HG03066 (cell line): ENCODE data around the gene RABIF.
"Not testable (repeated sequence)": the region's sequence is repeated elsewhere in the genome, so short reads cannot be mapped to it uniquely, and the experiment has no call there.

Experiments
- ATAC-seq: cut with Tn5 transposase; IDR thresholded peaks from one replicate; pipeline ENCODE4 v1.9.1; 2021; ENCODE audit warnings: low read depth; ENCODE audit not compliant: unreplicated experiment

The RABIF gene

DNA sequence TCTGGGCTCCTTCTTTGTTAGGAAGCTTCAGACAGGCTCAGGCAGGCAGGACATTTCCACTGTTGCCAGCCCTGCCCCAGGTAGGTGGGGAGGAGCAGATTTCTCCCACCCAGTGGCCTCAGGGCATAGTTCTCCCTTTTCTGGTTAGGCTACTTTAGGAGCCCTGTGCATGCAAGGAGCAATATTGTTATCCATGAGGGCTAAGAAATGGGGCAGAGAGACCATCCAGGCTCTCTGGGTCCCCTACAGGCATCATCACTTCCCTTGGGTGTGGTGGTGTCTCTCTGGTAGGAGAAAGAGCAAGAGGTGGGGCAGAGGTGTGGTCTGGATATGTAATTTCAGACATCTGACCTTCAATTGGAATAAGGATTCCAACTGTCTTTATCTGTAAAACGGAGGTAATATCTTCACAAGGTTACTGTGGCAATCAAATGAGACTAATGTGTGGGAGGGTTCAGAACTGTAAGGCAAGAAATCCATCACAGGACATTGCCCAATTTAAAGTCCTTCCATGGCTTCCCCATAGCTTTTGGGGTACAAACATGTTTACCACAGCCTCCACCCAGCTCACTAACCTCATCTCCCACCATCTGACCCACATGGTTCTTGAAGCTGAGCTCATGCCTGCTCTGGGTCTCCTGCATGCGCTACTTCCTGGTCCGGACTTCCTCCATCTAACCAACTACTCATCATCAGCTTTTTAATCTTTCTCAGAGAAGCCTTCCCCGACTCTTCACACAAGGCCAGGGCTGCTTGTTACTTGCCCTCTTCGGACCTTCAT, 52.1 kb downstream of the RABIF start:
- no peak for ATAC-seq

DNA sequence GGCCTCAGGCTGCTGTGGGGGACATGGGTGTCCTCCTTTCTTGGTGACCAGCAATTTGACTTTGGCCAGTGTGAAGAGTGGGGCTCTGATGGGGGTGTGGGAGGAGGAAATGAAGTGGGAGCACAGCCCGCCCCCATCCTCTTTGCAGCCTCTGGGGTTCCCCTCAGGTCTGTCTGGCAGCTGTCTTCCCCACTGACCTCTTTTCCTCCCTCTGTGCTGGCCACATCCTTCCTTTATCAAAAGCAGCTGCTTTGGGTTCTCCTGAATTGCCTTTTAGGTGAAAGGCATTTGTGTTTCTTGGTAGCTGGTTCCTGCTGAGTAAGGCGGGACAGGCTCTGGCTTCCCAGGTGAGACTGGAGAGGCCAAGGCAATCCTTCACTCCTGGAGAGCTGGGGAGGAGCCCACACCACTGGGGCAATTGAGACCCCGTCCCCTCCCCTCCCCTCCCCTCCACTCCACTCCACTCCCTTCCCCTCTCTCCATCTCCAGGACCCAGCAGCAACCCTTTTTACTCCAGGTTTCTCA, 53.3 kb downstream of the RABIF start:
- no peak for ATAC-seq

DNA sequence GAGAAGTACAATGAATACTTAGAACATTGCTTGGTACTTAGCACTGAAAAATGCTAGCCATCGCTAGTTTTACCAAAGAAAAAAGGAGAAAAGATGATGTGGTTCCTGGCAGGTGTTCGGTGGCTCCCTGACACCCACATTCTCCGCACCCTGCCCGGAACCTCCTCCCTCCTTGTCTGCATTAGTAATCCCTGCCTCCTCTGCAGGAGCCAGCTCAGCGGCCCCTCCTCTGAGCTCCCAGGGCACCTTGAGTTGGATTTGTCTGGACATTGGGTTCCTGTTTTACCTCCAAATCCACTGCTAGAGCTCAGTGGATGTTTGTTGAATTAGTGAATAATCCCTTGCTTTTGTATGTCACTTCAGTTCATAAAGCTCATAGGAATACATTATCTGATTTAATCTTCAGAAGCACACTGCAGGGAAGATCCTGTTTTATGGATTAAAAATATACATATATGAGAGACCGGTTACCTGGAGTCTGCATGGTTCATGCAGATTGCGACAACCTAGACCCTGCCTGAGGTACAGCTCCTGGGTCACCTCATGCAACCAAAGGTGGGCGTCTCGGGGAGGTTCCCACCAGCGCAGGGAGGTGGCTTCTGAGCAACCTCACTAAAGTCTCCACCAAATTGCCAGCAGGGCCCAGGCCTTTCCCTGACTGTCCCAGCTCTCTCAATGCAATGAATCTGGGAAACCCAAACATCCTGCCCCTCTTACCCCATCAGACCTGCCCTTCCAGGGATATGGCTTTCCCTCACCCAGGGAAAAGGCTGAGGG, 54.0 kb downstream of the RABIF start:
- ATAC-seq: no peak

DNA sequence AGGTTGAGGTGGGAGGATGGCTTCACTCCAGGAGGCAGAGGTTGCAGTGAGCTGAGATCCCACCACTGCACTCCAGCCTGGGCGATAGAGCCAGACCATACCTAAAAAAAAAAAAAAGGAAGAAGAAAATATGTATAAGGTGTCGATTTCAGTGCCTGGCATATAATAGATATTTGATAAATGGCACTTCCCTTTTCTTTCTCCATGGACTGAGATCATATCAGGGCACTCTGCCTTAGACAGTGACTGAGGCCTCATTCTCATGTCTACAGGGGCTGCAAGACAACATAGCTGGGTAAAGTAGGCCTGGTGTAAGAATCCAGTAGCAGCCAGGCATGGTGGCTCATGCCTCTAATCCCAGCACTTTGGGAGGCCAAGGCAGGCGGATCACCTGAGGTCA, 57.0 kb downstream of the RABIF start:
- no peak for ATAC-seq

DNA sequence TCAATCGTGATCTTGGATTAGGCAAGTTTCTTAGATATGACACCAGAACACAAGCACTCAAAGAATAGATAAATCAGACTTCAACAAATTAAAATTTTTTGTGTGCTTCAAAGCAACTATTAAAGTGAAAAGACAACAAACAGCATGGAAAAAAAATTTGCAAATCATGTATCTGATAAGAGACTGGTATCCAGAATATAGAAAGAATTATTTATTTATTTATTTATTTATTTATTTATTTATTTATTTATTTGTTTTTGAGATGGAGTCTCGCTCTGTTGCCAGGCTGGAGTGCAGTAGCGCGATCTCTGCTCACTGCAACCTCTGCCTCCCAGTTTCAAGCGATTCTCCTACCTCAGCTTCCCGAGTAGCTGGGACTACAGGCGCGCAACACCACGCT, 59.7 kb downstream of the RABIF start:
- not testable (repeated sequence) for ATAC-seq
